ENCODE data around the gene MED13.
"Not testable (repeated sequence)": the region's sequence is repeated elsewhere in the genome, so short reads cannot be mapped to it uniquely, and the experiment has no call there.

Gene MED13

DNA sequence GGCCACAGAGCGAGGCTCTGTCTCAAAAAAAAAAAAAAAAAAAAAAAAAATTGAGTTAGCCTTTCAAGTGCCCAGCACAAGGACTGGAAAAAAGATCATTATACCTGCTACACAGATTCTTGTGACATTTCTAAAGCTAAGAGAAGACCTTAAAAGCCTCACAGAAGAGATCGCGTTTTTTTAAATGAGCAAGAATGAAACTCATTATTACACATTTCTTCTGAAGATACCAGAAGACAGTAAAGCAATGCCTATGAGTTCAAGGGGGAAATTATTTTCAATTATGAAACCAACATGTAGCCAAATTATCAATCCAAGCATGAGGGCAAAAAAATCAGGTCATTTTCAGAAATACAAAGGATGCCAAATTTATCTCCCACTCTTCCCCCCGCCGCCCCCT is 56.8 kb downstream of the MED13 start:
- TF ChIP-seq, protein P1, sequence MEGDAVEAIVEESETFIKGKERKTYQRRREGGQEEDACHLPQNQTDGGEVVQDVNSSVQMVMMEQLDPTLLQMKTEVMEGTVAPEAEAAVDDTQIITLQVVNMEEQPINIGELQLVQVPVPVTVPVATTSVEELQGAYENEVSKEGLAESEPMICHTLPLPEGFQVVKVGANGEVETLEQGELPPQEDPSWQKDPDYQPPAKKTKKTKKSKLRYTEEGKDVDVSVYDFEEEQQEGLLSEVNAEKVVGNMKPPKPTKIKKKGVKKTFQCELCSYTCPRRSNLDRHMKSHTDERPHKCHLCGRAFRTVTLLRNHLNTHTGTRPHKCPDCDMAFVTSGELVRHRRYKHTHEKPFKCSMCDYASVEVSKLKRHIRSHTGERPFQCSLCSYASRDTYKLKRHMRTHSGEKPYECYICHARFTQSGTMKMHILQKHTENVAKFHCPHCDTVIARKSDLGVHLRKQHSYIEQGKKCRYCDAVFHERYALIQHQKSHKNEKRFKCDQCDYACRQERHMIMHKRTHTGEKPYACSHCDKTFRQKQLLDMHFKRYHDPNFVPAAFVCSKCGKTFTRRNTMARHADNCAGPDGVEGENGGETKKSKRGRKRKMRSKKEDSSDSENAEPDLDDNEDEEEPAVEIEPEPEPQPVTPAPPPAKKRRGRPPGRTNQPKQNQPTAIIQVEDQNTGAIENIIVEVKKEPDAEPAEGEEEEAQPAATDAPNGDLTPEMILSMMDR (IDR thresholded peaks at IDR 0.05; ENCODE audit: insufficient read depth, low read length, missing control alignments) = no peak
- CTCF ChIA-PET = no interaction called here
- no peak overlapping the region for H3K4me3 ChIP-seq (ENCODE audit: low read depth, low read length)
- DNase-seq (ENCODE audit: low read depth, low spot score) = no peak
- POLR2A ChIA-PET = no interaction called here

DNA sequence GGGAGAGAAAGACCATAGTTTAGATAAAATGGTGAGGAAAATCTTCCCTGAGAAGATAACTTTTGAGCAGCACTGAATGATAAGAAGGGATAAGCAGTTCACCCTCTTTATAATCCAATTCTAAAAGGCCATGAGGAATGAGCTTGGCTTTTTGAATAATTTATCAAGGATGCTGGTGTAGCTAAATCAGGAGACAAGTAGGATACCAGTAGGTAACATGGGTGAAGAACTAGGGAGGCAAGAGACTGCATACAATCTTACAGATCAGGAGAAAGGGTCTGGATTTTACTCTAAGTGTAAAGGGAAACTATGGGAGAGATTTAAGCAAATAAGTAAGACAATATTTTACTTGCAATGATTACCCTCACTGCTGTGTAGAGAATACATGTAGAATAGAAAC is 60.7 kb downstream of the MED13 start:
- H3K4me3 ChIP-seq (ENCODE audit: low read depth, low read length) = no peak overlapping the region
- CTCF ChIA-PET = no interaction called here
- POLR2A ChIA-PET = no interaction called here
- DNase-seq (ENCODE audit: low read depth, low spot score) = no peak
- TF ChIP-seq, protein P1 (IDR thresholded peaks at IDR 0.05; ENCODE audit: insufficient read depth, low read length, missing control alignments) = no peak

DNA sequence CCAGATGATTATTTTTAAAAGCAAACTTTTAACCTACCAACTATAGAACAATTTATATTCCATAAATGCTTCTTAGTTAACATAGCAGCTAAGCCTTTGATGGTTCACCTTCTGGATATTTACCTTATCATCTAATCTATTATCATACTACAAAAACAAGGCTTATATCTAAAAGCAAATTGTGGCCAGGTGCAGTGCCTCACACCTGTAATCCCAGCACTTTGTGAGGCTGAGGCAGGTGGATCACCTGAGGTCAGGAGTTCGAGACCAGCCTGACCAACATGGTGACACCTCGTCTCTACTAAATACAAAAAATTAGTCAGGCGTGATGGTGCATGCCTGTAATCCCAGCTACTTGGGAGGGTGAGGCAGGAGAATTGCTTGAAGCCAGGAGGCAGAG is 61.9 kb downstream of the MED13 start:
- H3K4me3 ChIP-seq (ENCODE audit: low read depth, low read length); CTCF ChIA-PET; DNase-seq (ENCODE audit: low read depth, low spot score); POLR2A ChIA-PET: not testable (repeated sequence)

DNA sequence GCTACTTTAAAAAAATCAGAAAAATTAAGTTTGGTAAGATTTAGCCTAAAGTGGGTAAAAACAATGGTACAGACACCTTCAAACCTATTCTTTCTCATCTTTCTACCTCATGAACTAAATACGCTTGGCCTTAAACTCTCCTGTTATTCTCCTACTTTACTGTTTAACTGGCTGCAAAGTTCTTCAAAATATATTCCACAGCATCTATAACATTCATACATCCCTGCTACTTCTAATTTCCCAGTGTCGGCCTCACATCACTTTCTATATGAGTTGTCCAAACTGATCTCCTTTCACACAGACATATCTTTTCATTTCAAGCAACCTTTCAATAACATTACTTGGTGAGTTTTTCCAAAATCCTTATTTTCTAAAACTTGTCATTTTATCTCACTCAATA is 64.0 kb downstream of the MED13 start:
- DNase-seq (ENCODE audit: low read depth, low spot score) = no peak
- CTCF ChIA-PET = interaction anchor here (1.7 kb wide), 1 partner anchor 16 kb away, joined by 5 read pairs; no protein-coding TSS in a partner anchor
- H3K4me3 ChIP-seq (ENCODE audit: low read depth, low read length) = no peak overlapping the region
- POLR2A ChIA-PET = no interaction called here
- TF ChIP-seq, protein P1 (IDR thresholded peaks at IDR 0.05; ENCODE audit: insufficient read depth, low read length, missing control alignments) = no peak

DNA sequence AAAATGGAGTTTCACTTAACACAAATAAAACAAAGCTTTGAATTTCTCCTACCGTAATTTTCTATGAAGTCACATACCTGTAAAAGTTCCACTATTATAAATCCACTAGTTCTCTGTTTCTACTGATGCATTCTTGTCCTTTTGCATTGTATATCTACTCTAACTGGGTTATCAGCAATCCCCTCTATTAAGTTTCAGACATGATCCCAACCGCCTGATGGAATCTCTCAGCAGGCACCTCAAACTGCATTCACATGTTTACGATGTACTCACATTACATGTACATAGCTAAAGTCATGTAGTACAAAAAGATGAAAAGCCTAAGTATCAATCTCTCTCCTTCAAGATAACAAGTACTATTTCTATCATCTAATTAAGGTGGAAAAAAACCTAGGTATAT is 64.9 kb downstream of the MED13 start:
- ChIA-PET CTCF (interaction anchor here (1.7 kb wide), 2 partner anchors 15 to 110 kb away, joined by 3 to 5 read pairs; no protein-coding TSS in a partner anchor), POLR2A (no interaction called here)
- DNase-seq (ENCODE audit: low read depth, low spot score) = no peak

DNA sequence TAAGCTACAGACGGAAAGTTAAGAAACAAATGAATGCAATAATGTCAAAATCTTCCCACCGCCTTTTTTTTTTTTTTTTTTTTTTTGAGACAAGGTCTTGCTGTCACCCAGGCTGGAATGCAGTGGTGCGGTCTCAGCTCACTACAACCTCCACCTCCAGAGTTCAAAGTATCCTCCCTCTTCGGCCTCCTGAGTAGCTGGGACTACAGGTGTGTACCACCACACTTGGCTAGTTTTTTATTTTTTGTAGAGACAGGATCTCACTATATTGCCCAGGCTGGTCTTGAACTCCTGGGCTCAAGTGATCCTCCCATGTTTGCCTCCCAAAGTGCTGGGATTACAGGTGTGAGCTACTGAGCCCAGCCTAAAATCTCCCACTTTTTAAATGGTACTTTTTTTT is 66.5 kb downstream of the MED13 start:
- H3K4me3 ChIP-seq (ENCODE audit: low read depth, low read length); CTCF ChIA-PET; POLR2A ChIA-PET; DNase-seq (ENCODE audit: low read depth, low spot score): not testable (repeated sequence)

More for the DNA sequence above, 64.9 kb downstream of the MED13 start:
- TF ChIP-seq, protein P1 (IDR thresholded peaks at IDR 0.05; ENCODE audit: insufficient read depth, low read length, missing control alignments) = no peak
- no peak overlapping the region for H3K4me3 ChIP-seq (ENCODE audit: low read depth, low read length)

DNA sequence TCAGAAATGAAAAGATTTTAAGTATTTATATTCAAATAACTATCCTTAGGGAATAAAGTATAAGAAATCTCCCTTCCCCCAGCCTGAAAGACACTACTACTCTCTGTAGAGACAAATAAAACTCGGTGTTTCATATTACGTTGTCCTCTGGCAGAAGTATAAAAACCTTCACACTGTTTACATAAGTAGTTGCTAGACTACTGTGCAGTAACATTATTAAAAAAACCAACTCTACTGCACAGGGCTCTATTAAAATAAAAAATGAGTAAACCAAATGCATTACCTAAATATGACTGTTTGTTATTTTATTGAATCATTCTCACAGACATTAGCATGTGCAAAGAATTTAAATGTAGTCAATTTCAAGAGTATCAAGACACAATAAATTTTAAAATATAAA is 67.4 kb downstream of the MED13 start:
- no peak overlapping the region for H3K4me3 ChIP-seq (ENCODE audit: low read depth, low read length)
- ChIA-PET POLR2A (no interaction called here), CTCF (no interaction called here)
- TF ChIP-seq, protein P1 (IDR thresholded peaks at IDR 0.05; ENCODE audit: insufficient read depth, low read length, missing control alignments) = no peak
- DNase-seq (ENCODE audit: low read depth, low spot score) = no peak
